Neutrophil (primary cell): Measurements from ENCODE around the gene CD47.

Experiments
- H3K27ac ChIP-seq: fragments of 200-600 bp; sonication (generic); 2 replicates; pipeline ENCODE4 v1.5.1; 2016; ENCODE audit warnings: mild to moderate bottlenecking, moderate library complexity
- H3K27me3 ChIP-seq: fragments of 200-600 bp; sonication (generic); 2 replicates; pipeline ENCODE4 v1.6.0; 2016; ENCODE audit warnings: mild to moderate bottlenecking
- H3K36me3 ChIP-seq: fragments of 200-600 bp; sonication (generic); 2 replicates; pipeline ENCODE4 v1.5.1; 2017
- H3K4me1 ChIP-seq, 2 experiments: fragments of 200-600 bp in 1 of 2; sonication (generic) in 1 of 2; 1 replicate in 1 of 2; 2 replicates in 1 of 2; pipeline versions ENCODE4 v1.5.1 to v1.6.1; 2013 to 2016; ENCODE audit warnings: low read depth in 1 of 2, low read length in 1 of 2, mild to moderate bottlenecking in 1 of 2, moderate library complexity in 1 of 2; ENCODE audit not compliant: control insufficient read depth in 1 of 2, insufficient read depth in 1 of 2
- H3K4me3 ChIP-seq, 2 experiments: fragments of 200-600 bp in 1 of 2; sonication (generic) in 1 of 2; 1 replicate in 1 of 2; 2 replicates in 1 of 2; pipeline ENCODE4 v1.5.1; 2013 to 2016; ENCODE audit warnings: low read depth in 1 of 2, low read length in 1 of 2, mild to moderate bottlenecking in 1 of 2, moderate library complexity in 1 of 2
- H3K9me3 ChIP-seq: fragments of 200-600 bp; sonication (generic); 2 replicates; pipeline ENCODE4 v1.5.1; 2016
- TF ChIP-seq, protein P1 (sequence below): fragments of 200-600 bp; sonication (generic); IDR thresholded peaks from 2 replicates; pipeline ENCODE4 v1.5.1; 2016; ENCODE audit warnings: antibody characterized with exemption

CD47 gene

DNA sequence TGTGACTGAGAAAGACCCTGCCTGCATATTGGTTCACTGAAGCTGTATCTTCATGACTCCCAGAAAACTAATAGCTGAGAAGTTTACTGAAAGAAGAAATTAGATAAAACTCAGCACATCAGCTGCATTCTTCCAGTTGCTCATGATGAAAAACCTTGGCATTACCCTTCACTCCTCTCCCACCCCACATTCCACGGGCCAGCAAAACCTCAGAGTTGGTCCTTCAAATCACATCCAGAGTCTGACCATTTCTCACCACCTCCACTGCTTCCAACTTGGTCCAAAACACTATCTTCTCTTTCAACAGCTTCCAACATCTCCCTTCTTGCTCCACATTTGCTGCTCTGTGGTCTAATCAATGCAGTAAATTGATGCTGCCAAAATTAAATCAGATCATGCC lies 97.1 kb downstream of the CD47 start:
- Histone ChIP-seq H3K27me3 (peaks cover 97% of the 10 kb centered on the region), H3K9me3 (no peaks in the 10 kb centered on the region), H3K4me1 (no peaks in the 10 kb centered on the region), H3K27ac (no peak overlapping the region), H3K4me3 (no peak overlapping the region), H3K36me3 (no peaks in the 10 kb centered on the region)
- TF ChIP-seq, protein P1, sequence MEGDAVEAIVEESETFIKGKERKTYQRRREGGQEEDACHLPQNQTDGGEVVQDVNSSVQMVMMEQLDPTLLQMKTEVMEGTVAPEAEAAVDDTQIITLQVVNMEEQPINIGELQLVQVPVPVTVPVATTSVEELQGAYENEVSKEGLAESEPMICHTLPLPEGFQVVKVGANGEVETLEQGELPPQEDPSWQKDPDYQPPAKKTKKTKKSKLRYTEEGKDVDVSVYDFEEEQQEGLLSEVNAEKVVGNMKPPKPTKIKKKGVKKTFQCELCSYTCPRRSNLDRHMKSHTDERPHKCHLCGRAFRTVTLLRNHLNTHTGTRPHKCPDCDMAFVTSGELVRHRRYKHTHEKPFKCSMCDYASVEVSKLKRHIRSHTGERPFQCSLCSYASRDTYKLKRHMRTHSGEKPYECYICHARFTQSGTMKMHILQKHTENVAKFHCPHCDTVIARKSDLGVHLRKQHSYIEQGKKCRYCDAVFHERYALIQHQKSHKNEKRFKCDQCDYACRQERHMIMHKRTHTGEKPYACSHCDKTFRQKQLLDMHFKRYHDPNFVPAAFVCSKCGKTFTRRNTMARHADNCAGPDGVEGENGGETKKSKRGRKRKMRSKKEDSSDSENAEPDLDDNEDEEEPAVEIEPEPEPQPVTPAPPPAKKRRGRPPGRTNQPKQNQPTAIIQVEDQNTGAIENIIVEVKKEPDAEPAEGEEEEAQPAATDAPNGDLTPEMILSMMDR: no peak
